ENCODE data around the gene CD226.

- TF ChIP-seq SUZ12 (IDR thresholded peaks at IDR 0.05; ENCODE audit: extremely low read depth, insufficient read depth, insufficient read length) (no peak), YY1 (IDR thresholded peaks at IDR 0.05; ENCODE audit: insufficient read depth, insufficient read length) (no peak)
Measured at GRCh38 chr18:69890558-69890957, 57.1 kb downstream of the CD226 start.
